HG03378 (cell line): ENCODE data around the gene SHQ1.
A peak's percentile ranks its signal among the peaks of the same experiment; 100 is the strongest.

Experiments
- ATAC-seq: cut with Tn5 transposase; IDR thresholded peaks from one replicate; pipeline ENCODE4 v1.9.1; 2021; ENCODE audit warnings: mild to moderate bottlenecking, moderate library complexity; ENCODE audit not compliant: unreplicated experiment

The SHQ1 gene

GRCh38 chr3:72847751-72848702, at the start of gene SHQ1:
Gene SHQ1 (minus strand): TSS chr3:72848445. CDS start chr3:72848340, 105 bp downstream.
- peak; percentile 84 for ATAC-seq

- ATAC-seq, result no peak
Observed at GRCh38 chr3:72897758-72898007, 49.4 kb upstream of the SHQ1 start.

GRCh38 chr3:72896996-72897757, 48.9 kb upstream of the SHQ1 start:
- no peak for ATAC-seq

DNA sequence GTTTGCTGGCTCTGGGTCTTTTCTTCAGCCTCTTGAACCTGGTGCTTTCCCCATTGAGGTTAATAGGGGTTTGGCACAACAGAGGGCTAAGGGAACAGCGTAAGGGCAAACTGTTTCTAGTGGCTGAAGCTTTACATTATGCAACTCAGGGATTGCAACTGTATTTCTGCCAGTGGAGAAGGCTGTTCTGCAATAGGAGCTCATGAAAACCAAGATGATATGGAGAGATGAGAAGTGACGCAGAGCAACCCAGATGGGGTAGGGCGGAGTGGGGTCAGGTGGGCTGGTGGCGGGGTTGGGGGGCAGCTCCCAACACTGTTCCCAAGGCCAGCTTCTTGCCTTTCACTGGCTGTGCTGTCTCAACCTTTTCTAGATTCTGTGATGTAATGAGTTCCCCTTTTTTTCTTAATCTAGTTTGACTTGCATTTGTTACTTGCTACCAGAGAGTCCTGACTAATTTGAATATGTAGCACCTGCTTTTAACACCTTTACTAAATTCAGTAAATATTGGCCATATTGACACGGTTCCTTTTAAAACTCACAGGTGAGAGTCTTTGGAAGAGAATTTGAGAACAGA, 46.8 kb upstream of the SHQ1 start:
- ATAC-seq, result no peak

GRCh38 chr3:72892870-72893269, 44.6 kb upstream of the SHQ1 start:
- ATAC-seq, result no peak

- no peak for ATAC-seq
Observed at GRCh38 chr3:72892081-72892775, 44.0 kb upstream of the SHQ1 start.

DNA sequence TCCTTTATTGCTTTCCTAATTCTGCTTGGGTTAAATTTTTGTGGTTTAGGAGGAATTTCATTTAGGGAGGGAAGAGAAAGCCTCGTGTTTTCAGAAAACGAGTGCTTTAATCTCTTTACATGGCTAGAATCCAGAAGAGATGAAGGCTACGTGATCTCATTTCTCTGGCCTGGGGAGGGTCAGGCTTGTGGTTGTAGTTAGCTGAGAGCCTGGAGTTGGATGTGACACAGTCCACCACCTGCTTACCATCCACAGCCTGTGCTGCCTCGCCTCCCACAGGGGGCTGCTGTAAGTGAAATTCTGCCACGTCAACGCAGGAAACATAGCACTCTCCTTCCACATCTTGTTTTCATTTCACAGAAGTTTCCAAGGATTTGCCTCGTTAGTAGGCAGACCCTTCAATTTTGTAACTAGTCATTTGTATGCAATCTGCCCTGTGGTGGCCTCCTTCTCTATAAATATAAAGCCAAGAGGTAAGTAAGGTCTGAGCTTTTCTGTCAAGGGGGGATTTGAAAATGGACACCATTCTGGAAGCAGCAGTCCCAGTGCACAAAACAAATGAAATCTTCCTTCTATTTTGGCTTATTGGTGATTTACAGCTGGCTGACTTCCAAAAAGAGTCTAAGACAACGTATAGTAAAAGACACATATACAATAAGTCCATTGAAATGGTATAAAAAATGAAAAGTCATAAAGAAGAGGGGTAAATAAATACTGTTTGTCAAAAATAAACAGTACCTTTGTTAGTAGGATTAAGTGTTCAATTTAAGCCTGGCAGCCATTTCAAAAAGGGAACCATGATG, 43.0 kb upstream of the SHQ1 start:
- ATAC-seq, result no peak

GRCh38 chr3:72890166-72890925, 42.1 kb upstream of the SHQ1 start:
- ATAC-seq, result no peak

DNA sequence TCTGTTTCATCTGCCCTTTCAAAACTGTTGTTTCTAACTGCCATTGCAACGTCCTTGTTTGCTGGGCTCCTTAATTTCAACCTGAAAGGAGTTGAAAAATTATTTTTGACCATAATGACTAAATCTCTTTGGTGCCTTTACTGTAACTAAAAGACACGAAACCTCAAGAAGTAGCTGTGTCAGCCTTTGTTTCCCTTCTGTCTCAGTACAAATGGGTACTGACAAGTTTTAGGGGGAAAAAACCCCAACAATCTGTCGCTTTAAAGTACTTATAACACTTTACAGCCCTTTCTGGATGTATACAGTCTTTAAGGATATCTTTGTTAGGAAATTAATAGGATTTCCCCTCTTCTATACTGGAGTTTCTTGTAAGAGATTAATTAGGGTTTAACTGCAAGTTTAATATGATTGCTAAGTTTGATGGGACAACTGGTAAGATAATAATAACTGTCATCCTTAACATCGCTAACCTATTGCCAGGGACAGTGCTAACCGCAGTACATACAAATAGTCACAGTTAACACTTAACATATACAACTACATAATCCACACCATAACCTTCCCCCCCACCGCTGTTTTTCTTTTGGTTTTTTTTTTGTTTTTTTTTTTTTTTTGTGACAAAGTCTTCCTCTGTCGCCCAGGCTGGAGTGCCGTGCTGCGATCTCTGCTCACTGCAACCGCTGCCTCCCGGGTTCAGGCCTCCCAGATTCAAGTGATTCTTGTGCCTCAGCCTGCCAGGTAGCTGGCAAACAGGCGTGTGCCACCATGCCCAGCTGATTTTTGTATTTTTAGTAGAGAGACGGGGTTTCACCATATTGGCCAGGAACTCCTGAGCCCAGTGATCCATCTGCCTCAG, 41.3 kb upstream of the SHQ1 start:
- no peak for ATAC-seq

DNA sequence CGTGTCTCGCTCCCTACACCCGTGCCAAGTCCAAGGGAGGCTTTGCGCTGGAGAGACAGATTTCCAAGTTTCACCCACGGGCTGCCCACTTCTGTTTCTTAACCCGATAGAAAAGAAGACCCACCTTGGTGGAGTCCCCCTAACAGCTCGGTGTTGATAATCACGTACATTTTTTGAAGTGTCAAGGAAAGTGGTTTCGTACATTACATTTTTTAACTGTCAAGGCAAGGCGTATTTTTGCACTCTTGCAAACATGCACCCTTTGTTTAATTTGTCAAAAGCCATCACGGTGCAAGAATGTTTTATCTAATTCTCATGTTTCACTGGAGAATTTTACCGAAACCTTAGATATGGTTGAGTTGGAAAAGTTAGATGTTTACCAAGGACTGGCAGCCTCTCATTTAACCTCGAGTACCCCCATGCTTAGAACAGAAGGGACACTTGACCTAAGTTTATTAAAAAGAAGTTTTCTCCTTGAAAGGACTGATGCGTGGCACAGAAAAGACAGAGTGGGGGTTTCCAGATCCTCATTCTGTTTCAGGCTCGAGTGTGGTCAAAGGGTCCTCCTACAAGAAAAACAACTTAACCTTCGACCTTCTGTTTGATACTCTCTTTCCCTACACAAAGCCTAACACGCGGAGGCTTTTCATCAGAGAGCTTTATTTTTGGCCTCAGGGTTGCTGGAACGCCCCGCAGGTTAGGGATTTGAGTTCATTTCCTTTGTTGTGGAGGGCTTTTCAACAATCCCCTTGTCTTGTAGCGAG, 40.5 kb upstream of the SHQ1 start:
- ATAC-seq, result no peak

GRCh38 chr3:72887705-72888545, 39.7 kb upstream of the SHQ1 start, which contains the start of gene GXYLT2:
Gene GXYLT2 (plus strand): TSS chr3:72888046. CDS start chr3:72888234, 188 bp downstream.
- ATAC-seq, result no peak

- no peak for ATAC-seq
Observed at GRCh38 chr3:72887343-72887704, 39.1 kb upstream of the SHQ1 start.

DNA sequence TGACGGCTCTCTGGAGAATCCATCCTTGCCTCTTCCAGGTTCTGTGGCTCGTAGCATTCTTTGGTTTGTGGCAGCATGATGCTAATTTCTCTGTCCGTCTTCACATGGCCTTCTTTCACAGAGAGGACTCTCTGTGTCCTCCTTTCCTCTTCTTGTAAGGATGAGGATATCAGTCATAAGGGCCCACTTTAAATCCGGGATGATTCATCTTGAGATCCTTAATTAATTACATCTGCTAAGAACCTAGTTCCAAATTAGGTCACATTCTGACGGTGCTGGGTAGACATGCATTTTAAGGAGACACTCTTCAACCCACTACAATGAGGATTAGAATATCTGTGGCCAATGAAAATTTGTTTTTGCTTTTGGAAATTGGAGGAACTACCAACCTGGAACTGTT, 23.9 kb upstream of the SHQ1 start:
- no peak for ATAC-seq

DNA sequence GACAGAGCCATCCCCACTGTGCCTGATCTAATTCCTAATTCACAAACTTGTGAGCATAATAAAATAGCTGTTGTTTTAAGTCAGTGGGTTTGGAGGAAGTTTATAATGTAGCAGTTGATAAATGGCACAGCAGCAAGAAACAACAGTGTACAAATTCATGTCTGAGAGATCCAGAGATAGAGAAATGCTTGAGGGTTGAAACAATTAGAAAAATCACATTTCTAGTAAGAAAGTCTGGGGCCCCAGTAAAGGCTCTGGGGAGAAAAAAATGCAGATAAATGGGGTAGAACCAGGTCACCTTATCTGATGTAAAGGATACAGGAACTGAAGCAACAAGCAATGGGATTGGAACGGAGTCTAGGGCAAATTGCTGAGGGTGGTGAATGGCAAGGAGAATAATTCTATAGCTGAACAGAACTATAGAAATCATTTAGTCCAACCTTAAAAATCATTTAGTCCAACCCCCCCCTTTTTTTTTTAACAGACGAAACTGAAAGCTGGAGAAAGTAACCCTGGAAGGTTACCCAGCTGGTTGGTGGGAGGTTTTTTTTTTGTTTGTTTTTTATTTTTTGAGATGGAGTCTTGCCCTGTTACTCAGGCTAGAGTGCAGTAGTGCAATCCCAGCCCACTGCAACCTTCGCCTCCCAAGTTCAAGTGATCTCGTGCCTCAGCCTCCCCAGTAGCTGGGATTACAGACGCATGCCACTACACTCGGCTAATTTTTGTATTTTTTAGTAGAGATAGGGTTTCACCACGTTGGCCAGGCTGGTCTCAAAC, 14.3 kb upstream of the SHQ1 start:
- ATAC-seq, result no peak

DNA sequence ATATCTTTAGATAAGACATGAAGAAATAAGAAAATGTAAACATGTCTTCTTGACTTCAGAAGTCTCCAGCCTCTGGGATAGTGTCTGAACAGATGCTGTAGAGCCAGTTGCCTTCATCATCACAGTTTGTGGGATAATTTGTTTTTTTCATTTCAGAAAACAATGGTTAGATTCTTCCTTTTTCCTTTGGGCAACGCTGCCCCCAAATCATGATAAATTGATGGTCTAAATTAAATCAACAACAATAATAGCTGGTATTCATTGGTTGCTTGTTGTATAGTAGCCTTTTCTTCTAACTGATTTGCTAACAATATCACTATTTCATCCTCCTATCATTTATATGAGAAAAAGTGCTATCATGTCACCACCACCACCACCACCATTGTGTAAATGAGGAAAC, 12.6 kb upstream of the SHQ1 start:
- ATAC-seq, result no peak

GRCh38 chr3:72860053-72860452, 11.8 kb upstream of the SHQ1 start:
- no peak for ATAC-seq
